SW480 (cell line): ENCODE results near the gene RPL36.
A peak's percentile ranks its signal among the peaks of the same experiment; 100 is the strongest.
"Not testable (repeated sequence)": the region's sequence is repeated elsewhere in the genome, so short reads cannot be mapped to it uniquely, and the experiment has no call there.

ENCODE experiments used
- DNase-seq: peaks from one replicate; pipeline ENCODE4 v3.0.0-alpha.2; 2016; ENCODE audit warnings: low spot score

The RPL36 gene

DNA sequence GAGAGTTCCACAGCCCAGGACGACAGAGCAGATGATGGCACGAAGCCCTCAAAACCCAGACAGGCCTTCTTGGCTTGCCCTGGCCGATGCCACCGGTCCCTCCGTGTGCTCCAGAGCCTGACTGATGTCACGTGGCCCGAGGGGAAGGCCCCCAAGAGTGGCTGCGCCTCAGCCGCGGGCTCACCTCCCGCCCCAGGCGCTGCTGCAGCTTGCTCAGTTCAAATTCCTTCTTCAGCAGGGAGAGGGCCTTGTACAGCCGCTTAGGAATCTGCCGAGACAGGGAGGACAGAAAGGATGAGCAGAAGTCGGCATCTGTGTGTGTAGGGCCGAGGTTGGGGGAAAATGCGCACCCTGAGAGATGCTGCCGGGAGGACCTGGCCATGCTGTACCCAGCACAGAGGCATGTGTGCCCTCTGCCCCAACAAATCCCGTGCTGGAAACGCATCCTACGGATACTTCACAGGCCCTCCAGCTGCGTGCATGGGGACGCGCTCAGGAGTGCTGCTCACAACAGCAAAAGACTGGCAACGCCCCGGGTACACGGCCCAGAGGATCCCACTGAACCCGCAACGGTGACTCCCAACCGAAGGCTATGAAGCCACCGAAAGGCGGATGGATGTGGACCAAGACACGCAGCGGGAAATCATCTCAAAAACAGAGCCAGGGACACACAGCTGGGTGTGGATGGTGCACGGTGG is 16.9 kb downstream of the RPL36 start:
- DNase-seq, result no peak

GRCh38 chr19:5707576-5708575 is 17.8 kb downstream of the RPL36 start:
- DNase-seq, result no peak

DNA sequence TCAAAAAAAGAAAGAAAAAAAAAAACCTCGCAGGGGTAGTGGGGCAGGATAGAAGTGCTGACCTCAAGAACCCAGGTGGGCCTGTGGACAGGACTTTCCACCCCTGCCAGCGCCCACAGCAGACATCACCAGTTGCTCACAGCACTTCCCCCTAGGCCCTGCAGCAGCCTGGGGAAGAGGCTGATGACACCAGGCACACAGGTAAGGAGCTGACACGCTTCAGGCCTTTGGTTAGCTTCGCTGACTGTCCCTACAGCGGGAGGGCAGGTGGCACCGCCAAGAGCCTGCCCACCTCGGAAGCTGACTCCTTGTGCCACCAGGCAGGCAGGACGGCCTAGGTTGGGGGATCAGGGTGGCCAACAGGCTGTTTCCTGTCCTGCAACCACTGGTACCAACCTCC is 20.9 kb downstream of the RPL36 start:
- DNase-seq, result no peak

DNA sequence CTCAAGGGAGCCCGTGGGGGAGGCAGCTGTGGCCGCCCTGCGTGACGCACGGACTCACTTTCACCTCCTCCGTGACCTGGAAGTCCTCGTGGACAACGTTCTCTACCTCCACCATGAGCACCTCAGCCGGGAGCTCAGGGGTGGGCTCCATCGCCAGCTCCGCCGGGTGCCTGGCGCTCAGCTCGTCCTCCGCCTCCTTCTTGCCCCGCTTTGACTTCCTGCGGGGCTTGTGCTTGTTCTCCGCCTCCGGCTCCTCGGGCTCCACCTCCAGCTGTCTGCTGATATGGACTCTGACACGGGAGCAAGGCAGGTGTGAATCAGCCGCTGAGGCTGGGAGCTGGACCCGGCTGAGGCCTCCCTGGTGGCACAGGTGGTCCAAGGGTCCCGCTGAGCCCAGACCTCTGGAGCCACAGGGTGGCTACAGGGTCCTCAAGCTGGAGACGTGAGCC is 21.6 kb downstream of the RPL36 start:
- no peak for DNase-seq

DNA sequence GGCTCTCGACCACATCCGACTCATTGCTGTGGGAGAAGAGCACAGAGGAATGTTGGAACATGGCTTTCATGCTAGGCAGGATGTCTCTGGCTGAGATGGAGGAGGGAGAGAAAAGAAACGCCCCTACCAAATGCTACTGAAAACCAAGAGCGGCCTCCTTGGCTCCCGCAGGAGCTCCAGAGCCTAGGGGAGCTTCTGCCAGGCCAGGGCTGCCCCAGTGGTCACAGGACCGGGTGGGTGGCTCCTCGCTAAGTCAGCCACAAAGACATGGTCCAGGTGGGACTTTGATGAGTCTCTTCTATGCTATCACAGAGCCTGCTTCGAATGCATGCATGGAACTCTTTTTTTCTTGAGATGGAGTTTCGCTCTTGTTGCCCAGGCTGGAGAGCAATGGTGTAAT is 23.1 kb downstream of the RPL36 start:
- DNase-seq, result no peak

DNA sequence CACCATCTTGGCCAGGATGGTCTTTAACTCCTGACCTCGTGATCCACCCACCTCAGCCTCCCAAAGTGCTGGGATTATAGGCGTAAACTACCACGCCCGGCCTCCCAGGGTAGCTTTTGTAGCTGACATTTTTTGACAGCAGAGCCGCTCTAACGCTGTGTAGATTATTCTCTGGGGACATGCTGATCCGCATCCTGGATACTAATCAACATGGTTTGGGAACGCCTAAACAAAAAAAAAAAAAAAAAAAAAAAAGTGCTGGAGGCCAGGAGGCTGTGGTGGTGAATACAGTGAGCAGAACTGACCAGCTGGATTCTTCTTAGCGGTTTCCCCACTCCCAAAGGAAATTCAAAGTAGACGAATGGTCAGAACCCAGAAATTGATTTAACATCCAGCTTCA is 24.7 kb downstream of the RPL36 start:
- DNase-seq, result no peak

- DNase-seq, result no peak
Measured at GRCh38 chr19:5717215-5717935, 27.3 kb downstream of the RPL36 start.

DNA sequence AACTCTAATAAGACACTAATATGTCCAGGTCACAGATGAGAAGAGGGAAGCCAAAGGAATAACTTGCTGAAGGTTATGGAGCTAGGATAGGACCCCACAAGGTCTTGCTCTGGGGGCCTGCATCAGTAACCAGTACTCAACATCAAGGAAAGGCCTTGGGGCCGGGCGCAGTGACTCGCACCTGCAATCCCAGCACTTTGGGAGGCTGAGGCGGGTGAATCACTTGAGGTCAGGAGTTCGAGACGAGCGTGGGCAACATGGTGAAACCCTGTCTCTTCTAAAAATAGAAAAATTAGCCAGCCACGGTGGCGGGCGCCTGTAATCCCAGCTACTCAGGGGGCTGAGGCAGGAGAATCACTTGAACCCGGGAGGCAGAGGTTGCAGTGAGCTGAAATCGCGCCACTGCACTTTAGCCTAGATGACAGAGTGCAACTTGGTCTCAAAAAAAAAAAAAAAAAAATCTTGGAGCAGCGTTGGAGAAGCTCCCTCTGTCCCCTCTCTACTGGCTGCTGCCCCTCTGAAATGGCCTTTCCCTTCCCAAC is 28.0 kb downstream of the RPL36 start:
- DNase-seq, result no peak

- peak; percentile 78 for DNase-seq
Measured at GRCh38 chr19:5718579-5719273, 28.6 kb downstream of the RPL36 start.

- DNase-seq, result no peak
Measured at GRCh38 chr19:5719274-5719960, 29.3 kb downstream of the RPL36 start.

DNA sequence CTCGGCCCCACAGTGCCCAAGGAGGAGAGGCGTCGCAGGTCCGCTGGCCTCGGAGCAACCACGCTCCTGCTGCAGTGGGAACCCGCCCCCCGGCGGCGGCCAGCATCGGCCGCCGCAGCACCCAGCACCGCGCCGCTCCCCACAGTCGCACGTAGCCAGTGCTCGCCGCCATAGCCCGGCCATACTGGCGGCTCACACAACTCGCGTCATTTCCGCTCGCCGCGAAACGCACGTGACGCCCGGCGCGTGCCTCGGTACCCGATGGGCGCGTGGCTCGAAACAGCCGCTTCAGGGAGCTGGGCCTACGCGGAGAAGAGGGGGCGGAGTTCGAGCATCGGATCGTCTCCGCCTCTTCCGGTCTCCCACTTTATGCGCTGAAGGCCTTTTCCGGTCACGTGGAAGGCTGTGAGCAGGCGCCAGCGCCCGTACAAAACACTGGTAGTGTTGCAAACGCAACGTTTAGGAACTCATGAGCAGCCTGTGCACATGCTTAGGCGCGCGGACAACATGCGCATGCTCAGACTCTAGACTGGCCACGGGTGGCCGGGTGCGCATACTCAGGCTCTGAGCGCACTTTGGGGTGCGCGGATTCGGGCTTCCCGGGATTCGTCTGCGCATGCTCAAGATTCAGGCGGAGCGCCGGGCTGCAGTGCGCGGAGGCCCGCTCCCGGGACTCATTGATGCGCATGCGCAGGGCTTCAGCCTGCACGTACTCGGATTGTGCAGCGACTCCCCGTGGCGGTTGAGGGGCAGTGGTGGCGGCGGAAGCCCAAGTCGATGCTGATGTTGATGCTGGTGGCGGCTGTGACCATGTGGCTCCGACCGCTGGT is 30.1 kb downstream of the RPL36 start, which contains the start of the genes CATSPERD and LONP1:
TSS of gene CATSPERD (plus strand) at position 677 of the 830 bp plus-strand sequence. CDS start at position 778, 101 bp downstream.
TSS of gene LONP1 (minus strand) at position 186 of the 830 bp plus-strand sequence. CDS start at position 172, 14 bp downstream.
- DNase-seq, result peak; percentile 97

- DNase-seq, result no peak
Measured at GRCh38 chr19:5727453-5728050, 37.5 kb downstream of the RPL36 start.

- not testable (repeated sequence) for DNase-seq
Measured at GRCh38 chr19:5733172-5733571, 43.1 kb downstream of the RPL36 start.

DNA sequence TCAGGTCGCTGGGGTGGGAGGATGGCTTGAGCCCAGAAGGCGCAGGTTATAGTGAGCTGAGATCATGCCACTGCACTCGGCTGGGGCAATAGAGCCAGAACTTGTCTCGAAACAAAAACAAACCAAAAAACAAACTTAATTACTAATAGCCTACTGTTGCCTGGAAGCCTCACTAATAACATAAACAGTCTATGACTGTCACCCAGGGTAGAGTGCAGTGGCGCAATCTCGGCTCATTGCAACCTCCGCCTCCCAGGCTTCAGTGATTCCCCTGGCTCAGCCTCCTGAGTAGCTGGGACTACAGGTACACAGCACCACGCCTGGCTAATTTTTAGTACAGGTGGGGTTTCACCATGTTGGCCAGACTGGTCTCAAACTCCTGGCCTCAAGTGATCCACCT is 48.3 kb downstream of the RPL36 start:
- DNase-seq, result no peak
